Lung (tissue), 12 donors: ENCODE results near the gene GRID1. TPM values are rescaled to one million over a fixed set of nuclear protein-coding genes. Genes with fewer than 3 reads are reported as not detected.

Source experiments
- ATAC-seq: fragments of 200-7000 bp; cut with Tn5 transposase; one replicate; pipeline ENCODE4 v1.9.1; 2020; ENCODE audit warnings: moderate number of reproducible peaks; ENCODE audit not compliant: insufficient read depth, low FRiP score
- DNase-seq, 3 donors: peaks; one replicate each; pipeline ENCODE4 v3.0.0-alpha.2; 2013 to 2017
- H3K27ac ChIP-seq, 2 donors: one replicate each; pipeline ENCODE4 v1.5.1; 2013; ENCODE audit warnings: mild to moderate bottlenecking in 2 of 2, moderate library complexity in 2 of 2, control low read depth in 1 of 2, inconsistent platforms in 1 of 2, low read depth in 1 of 2, low read length in 1 of 2
- H3K27me3 ChIP-seq, 3 donors: one replicate each; pipeline ENCODE4 v1.5.1; 2013; ENCODE audit warnings: low read length in 2 of 3; ENCODE audit not compliant: control insufficient read depth in 3 of 3, insufficient read depth in 3 of 3
- H3K36me3 ChIP-seq, 4 donors: one replicate each; pipeline ENCODE4 v1.5.1; 2013; ENCODE audit warnings: low read length in 4 of 4, mild to moderate bottlenecking in 1 of 4, moderate library complexity in 1 of 4; ENCODE audit not compliant: control insufficient read depth in 4 of 4, insufficient read depth in 4 of 4
- H3K4me1 ChIP-seq, 5 donors: one replicate each; pipeline ENCODE4 v1.5.1; 2013; ENCODE audit warnings: low read length in 5 of 5, mild to moderate bottlenecking in 2 of 5, moderate library complexity in 1 of 5; ENCODE audit not compliant: control insufficient read depth in 5 of 5, insufficient read depth in 5 of 5
- H3K4me3 ChIP-seq: one replicate; pipeline ENCODE4 v1.5.1; 2013; ENCODE audit warnings: mild to moderate bottlenecking, control low read depth, moderate library complexity
- H3K9ac ChIP-seq, 2 donors: one replicate each; pipeline ENCODE4 v1.5.1; 2013; ENCODE audit warnings: low read length in 2 of 2, control low read depth in 1 of 2; ENCODE audit not compliant: insufficient read depth in 1 of 2
- H3K9me3 ChIP-seq, 4 donors: one replicate each; pipeline ENCODE4 v1.5.1; 2013; ENCODE audit warnings: low read length in 3 of 4, mild to moderate bottlenecking in 1 of 4, moderate library complexity in 1 of 4; ENCODE audit not compliant: control insufficient read depth in 4 of 4, insufficient read depth in 3 of 4
- CTCF ChIP-seq: IDR thresholded peaks from 2 replicates; pipeline ENCODE4 v1.5.1; 2012; ENCODE audit warnings: mild to moderate bottlenecking; ENCODE audit errors: control extremely low read depth, extremely low read depth
- WGBS, 2 donors: extraction: QIAGEN DNeasy Blood & Tissue Kit; methylation state at CpG; one replicate each; pipeline ENCODE4 v1.1.7; 2013; 5-methylcytosine and 5-hydroxymethylcytosine counted together
- polyA plus RNA-seq, 2 donors: library from polyadenylated mRNA; stranded (reverse); fragments of 200-250 nt; gene quantifications; one replicate each; pipeline ENCODE4 v1.2.1, GENCODE V29; 2013
- total RNA-seq, 2 donors: library from RNA; depleted of rRNA in 1 of 2; stranded (reverse); fragments of >200 nt in 1 of 2; gene quantifications; one replicate each; pipeline ENCODE4 v1.2.1, GENCODE V29; 2014 to 2021
- donor health status: control.
- donor health status: control.
- donor health status: Bipolar disorder and iron deficiency.
- donor health status: healthy.
- donor health status: DM: yes; HTN: yes; CAD: no.

GRID1 gene
- total and polyA plus RNA-seq, 4 donors = 1.1 to 3.6 (median 2.2) TPM

- no peaks in the 10 kb centered on the region for H3K27me3 ChIP-seq
- H3K36me3 ChIP-seq = no peaks in the 10 kb centered on the region
- H3K9me3 ChIP-seq = no peaks in the 10 kb centered on the region
- H3K27ac ChIP-seq = no peak overlapping the region
- H3K4me1 ChIP-seq = peaks cover 0 to 2% (median 0%) of the 10 kb centered on the region in 5 donors
- 88 to 92% methylated on average over 6 of the region's 6 CpGs for WGBS, 2 donors
- no peak for TF ChIP-seq CTCF
- no peak overlapping the region for H3K4me3 ChIP-seq
- no peak overlapping the region for H3K9ac ChIP-seq
- DNase-seq (no peak), ATAC-seq (no peak)
These were observed 146.0 kb downstream of the GRID1 start for GRCh38 chr10:86220626-86221025.

- Histone ChIP-seq H3K27me3 (no peaks in the 10 kb centered on the region), H3K4me1 (peaks cover 0 to 2% (median 0%) of the 10 kb centered on the region in 5 donors), H3K27ac (no peak overlapping the region), H3K4me3 (no peak overlapping the region), H3K9ac (no peak overlapping the region), H3K36me3 (no peaks in the 10 kb centered on the region), H3K9me3 (no peaks in the 10 kb centered on the region)
- TF ChIP-seq CTCF = no peak
- ATAC-seq (no peak), DNase-seq (no peak)
- 74 to 80% methylated on average over 8 of the region's 8 CpGs for WGBS, 2 donors
These were observed 147.3 kb downstream of the GRID1 start for GRCh38 chr10:86219271-86219670.

GRCh38 chr10:86218842-86219241, 147.8 kb downstream of the GRID1 start:
- H3K27ac ChIP-seq = no peak overlapping the region
- H3K9me3 ChIP-seq = no peaks in the 10 kb centered on the region
- no peaks in the 10 kb centered on the region for H3K36me3 ChIP-seq
- no peak for ATAC-seq
- DNase-seq = no peak
- no peak for TF ChIP-seq CTCF
- no peak overlapping the region for H3K4me3 ChIP-seq
- 91 to 96% methylated on average over 5 of the region's 5 CpGs for WGBS, 2 donors
- H3K9ac ChIP-seq = no peak overlapping the region
- H3K4me1 ChIP-seq = peaks cover 0 to 2% (median 0%) of the 10 kb centered on the region in 5 donors
- no peaks in the 10 kb centered on the region for H3K27me3 ChIP-seq

GRCh38 chr10:86218160-86218559, 148.4 kb downstream of the GRID1 start:
- Histone ChIP-seq H3K9ac (no peak overlapping the region), H3K36me3 (no peaks in the 10 kb centered on the region), H3K9me3 (no peaks in the 10 kb centered on the region), H3K4me1 (peaks cover 0 to 2% (median 0%) of the 10 kb centered on the region in 5 donors), H3K27ac (no peak overlapping the region), H3K27me3 (no peaks in the 10 kb centered on the region), H3K4me3 (no peak overlapping the region)
- 92 to 98% methylated on average over 4 of the region's 4 CpGs for WGBS, 2 donors
- no peak for ATAC-seq
- no peak for DNase-seq
- TF ChIP-seq CTCF = no peak
